DND-41 (cell line): ENCODE data around the gene DENND1A.

Experiments used
- EZH2 ChIP-seq: IDR thresholded peaks from 3 replicates; pipeline ENCODE4 v1.6.1; 2012; ENCODE audit warnings: borderline replicate concordance, low read depth, mild to moderate bottlenecking, moderate library complexity, low read length, inconsistent platforms; ENCODE audit not compliant: severe bottlenecking
- TF ChIP-seq, protein P1 (sequence below): IDR thresholded peaks from 2 replicates; pipeline ENCODE4 v1.5.1; 2012; ENCODE audit warnings: borderline replicate concordance, low read length, moderate library complexity, mild to moderate bottlenecking; ENCODE audit not compliant: poor library complexity, severe bottlenecking; ENCODE audit errors: extremely low read depth

DNA sequence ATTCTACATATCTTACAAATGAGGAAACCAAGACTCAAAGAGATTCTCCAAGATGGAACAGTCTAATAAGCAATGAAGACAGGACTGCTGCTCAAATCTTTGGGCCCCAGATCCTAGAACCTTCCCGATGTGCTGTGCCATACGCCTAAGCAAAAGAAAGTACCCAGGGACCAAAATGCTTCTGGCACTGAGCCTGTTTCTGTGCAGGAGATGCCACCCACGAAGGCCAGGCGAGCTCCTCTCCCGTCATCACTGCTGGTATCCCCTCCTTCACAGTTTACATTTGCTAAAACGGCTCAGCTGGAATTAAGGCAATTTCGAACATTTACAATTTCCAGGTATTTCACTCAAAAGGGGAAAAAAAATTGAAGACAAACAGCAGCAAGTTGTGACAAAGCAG, 277.5 kb downstream of the DENND1A start:
- TF ChIP-seq, protein P1, sequence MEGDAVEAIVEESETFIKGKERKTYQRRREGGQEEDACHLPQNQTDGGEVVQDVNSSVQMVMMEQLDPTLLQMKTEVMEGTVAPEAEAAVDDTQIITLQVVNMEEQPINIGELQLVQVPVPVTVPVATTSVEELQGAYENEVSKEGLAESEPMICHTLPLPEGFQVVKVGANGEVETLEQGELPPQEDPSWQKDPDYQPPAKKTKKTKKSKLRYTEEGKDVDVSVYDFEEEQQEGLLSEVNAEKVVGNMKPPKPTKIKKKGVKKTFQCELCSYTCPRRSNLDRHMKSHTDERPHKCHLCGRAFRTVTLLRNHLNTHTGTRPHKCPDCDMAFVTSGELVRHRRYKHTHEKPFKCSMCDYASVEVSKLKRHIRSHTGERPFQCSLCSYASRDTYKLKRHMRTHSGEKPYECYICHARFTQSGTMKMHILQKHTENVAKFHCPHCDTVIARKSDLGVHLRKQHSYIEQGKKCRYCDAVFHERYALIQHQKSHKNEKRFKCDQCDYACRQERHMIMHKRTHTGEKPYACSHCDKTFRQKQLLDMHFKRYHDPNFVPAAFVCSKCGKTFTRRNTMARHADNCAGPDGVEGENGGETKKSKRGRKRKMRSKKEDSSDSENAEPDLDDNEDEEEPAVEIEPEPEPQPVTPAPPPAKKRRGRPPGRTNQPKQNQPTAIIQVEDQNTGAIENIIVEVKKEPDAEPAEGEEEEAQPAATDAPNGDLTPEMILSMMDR: no peak
- TF ChIP-seq EZH2: no peak
